Central memory CD8-positive, alpha-beta T cell (primary cell): Measurements from ENCODE around the gene SNX33.
"Not testable (repeated sequence)": the region's sequence is repeated elsewhere in the genome, so short reads cannot be mapped to it uniquely, and the experiment has no call there.

ENCODE experiments used
- ATAC-seq: fragments of 150-1000 bp; cut with Tn5 transposase; replicated peaks from 2 replicates; pipeline ENCODE4 v1.10.0; 2022; ENCODE audit warnings: mild to moderate bottlenecking, moderate FRiP score, moderate number of reproducible peaks; ENCODE audit not compliant: poor library complexity, severe bottlenecking; ENCODE audit errors: extremely low read depth
- DNase-seq, 2 donors: peaks; one replicate each; pipeline ENCODE4 v3.0.0; 2021; ENCODE audit warnings: low spot score in 2 of 2
- H3K27ac Mint-ChIP-seq: one replicate; pipeline ENCODE4 v1.8.0; 2022; ENCODE audit warnings: low read depth, mild to moderate bottlenecking, moderate library complexity, mixed read lengths
- H3K27me3 Mint-ChIP-seq: one replicate; pipeline ENCODE4 v1.8.0; 2022; ENCODE audit warnings: mixed read lengths
- H3K36me3 Mint-ChIP-seq: one replicate; pipeline ENCODE4 v1.8.0; 2022; ENCODE audit warnings: mild to moderate bottlenecking, moderate library complexity, mixed read lengths; ENCODE audit not compliant: insufficient read depth
- H3K4me1 Mint-ChIP-seq: one replicate; pipeline ENCODE4 v1.8.0; 2022; ENCODE audit warnings: mixed read lengths
- H3K4me3 Mint-ChIP-seq: one replicate; pipeline ENCODE4 v1.8.0; 2022; ENCODE audit warnings: mild to moderate bottlenecking, moderate library complexity, mixed read lengths
- H3K9me3 Mint-ChIP-seq: one replicate; pipeline ENCODE4 v1.8.0; 2022; ENCODE audit warnings: mixed read lengths

SNX33 gene

GRCh38 chr15:75705375-75705774, 57.7 kb downstream of the SNX33 start:
- not testable (repeated sequence) for H3K27ac Mint-ChIP-seq, H3K27me3 Mint-ChIP-seq, ATAC-seq, H3K4me3 Mint-ChIP-seq, H3K9me3 Mint-ChIP-seq, DNase-seq, H3K4me1 Mint-ChIP-seq, H3K36me3 Mint-ChIP-seq

DNA sequence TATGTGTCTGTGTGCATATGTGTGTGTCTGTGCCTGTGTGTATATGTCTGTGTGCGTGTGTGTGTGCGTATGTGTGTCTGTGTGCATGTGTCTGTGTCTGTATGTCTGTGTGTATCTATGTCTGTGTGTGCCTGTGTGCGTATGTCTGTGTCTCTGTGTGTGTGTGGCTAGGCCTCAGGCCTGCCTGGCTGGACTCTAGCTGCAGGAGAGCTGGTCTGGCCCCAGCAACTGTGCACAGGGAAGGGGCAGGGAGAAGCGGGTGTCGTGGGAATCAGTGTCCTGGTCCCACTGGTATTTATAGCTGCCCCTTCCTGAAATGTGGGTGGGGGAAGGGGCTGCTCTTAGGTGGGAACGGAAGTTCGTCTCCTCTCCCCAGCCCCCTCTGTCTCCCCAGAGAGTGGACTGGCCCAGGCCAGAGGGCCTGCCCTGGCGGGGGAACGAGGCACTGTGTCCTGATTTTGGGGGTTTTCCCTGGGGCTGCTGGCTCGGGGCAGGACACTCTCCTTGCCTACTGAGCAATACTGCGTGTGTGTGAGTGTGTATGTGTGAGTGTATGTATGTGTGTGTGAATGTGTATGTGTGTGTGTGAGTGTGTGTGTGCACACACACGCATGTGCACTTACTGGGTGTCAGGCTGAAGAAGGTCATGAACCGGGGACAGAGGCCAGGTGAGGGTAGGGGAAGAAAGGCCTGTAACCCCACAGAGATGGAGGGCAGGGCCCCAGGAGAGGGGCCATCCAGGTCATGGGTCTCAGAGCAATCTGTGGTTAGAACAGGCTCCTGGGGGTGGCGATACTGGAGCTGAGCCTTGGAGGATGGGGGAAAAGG, 58.4 kb downstream of the SNX33 start:
- no peak for ATAC-seq
- Mint-ChIP-seq H3K27ac (no peak overlapping the region), H3K4me3 (no peak overlapping the region)

DNA sequence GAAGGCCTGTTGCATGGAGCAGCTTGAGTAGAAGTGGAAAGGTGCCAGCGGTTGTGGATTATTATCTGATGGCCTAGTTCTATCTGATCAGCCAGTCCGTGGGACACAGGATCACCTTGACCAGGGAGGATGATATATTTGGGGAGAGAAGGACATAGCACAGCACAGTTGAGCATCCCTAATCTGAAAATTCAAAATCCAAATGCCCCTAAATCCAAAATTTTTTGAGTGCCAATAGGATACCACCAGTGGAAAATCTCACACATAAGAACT, 58.9 kb downstream of the SNX33 start:
- H3K9me3 Mint-ChIP-seq: no peaks in the 10 kb centered on the region
- no peak for DNase-seq
- no peak for ATAC-seq
- no peaks in the 10 kb centered on the region for H3K36me3 Mint-ChIP-seq
- no peak overlapping the region for H3K27ac Mint-ChIP-seq
- H3K4me3 Mint-ChIP-seq: no peak overlapping the region
- H3K4me1 Mint-ChIP-seq: no peaks in the 10 kb centered on the region
- H3K27me3 Mint-ChIP-seq: peaks cover 4% of the 10 kb centered on the region

More for the DNA sequence above, 58.4 kb downstream of the SNX33 start:
- H3K36me3 Mint-ChIP-seq: no peaks in the 10 kb centered on the region
- no peaks in the 10 kb centered on the region for H3K9me3 Mint-ChIP-seq
- no peaks in the 10 kb centered on the region for H3K4me1 Mint-ChIP-seq
- no peaks in the 10 kb centered on the region for H3K27me3 Mint-ChIP-seq
- DNase-seq: no peak

DNA sequence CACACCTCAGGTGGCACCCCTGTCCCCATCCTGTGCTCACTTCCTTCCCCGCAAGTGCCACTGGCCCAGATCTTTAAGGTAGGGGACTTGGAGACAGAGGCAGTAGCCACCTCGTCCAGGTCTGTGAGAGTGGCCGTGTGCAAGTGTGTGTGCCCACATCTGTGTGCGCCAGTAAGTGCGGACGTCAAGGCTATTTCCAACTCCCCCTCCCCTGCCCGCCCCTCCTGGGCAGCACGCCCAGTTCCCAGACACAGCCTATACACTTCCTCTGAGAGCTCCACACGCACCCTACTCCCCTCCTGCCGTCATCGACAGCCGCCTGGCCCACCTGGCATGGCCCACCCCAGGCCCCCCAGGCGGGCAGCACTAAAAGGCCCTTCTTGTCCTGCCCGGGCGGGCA, 61.7 kb downstream of the SNX33 start:
- not testable (repeated sequence) for DNase-seq, H3K4me1 Mint-ChIP-seq, H3K36me3 Mint-ChIP-seq, H3K4me3 Mint-ChIP-seq, ATAC-seq, H3K9me3 Mint-ChIP-seq, H3K27ac Mint-ChIP-seq
- peaks cover 23% of the 10 kb centered on the region for H3K27me3 Mint-ChIP-seq

DNA sequence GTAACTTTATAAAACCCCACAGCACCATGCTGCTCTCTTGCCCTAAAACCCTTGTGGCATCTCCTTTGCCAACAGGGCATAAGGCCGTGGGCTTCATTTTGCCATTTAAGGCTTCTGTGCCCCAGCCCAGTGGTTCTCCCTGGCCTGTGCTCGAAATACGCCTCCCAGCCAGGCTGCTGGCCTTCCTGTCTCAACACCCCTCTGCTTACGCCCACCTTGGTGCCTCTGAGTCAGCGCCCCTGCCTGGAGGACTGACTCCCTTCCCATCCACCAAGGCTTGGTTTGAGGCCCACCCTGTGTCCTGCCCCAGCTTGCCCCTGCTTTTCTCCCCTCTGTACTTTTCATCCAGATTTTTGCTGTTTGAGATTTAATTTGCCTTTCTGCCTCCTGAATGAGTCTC, 63.2 kb downstream of the SNX33 start:
- H3K9me3 Mint-ChIP-seq, H3K36me3 Mint-ChIP-seq, H3K4me1 Mint-ChIP-seq, DNase-seq, H3K4me3 Mint-ChIP-seq, H3K27ac Mint-ChIP-seq, ATAC-seq: not testable (repeated sequence)
- peaks cover 26% of the 10 kb centered on the region for H3K27me3 Mint-ChIP-seq

DNA sequence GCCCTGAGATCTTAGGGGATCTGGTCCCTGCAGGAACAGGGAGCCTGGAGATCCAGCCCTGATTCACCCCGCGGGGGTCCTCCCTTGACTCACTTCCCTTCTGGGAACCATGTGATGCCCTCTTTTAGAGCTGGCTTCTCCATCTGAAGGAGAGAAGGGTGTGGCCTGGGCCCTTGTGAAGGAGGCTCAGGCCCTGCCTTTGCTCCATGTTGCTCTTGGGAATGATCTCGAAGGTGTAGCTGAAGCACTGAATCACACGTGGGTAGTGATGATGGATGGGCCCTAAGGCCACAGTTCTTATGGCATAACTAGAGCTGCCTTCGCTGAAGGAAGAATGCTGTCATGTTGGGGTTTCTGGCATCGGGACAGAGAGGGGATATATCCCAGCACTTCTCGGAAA, 63.8 kb downstream of the SNX33 start:
- H3K27ac Mint-ChIP-seq, H3K4me1 Mint-ChIP-seq, H3K4me3 Mint-ChIP-seq, H3K9me3 Mint-ChIP-seq, ATAC-seq, DNase-seq, H3K36me3 Mint-ChIP-seq: not testable (repeated sequence)
- peaks cover 26% of the 10 kb centered on the region for H3K27me3 Mint-ChIP-seq
